Astrocyte of the hippocampus (primary cell): ENCODE results near the gene PPARG.

Experiments used
- DNase-seq: peaks from one replicate; pipeline ENCODE4 v3.0.0; 2011; ENCODE audit warnings: low read depth, low spot score

The PPARG gene

GRCh38 chr3:12479919-12480427 lies 191.1 kb downstream of the PPARG start:
- DNase-seq, result peak; percentile 61

GRCh38 chr3:12483410-12483809 lies 194.5 kb downstream of the PPARG start:
- peak; percentile 18 for DNase-seq

GRCh38 chr3:12483872-12484197 lies 195.0 kb downstream of the PPARG start:
- no peak for DNase-seq
